ENCODE results near the gene PSMG1.

DNA sequence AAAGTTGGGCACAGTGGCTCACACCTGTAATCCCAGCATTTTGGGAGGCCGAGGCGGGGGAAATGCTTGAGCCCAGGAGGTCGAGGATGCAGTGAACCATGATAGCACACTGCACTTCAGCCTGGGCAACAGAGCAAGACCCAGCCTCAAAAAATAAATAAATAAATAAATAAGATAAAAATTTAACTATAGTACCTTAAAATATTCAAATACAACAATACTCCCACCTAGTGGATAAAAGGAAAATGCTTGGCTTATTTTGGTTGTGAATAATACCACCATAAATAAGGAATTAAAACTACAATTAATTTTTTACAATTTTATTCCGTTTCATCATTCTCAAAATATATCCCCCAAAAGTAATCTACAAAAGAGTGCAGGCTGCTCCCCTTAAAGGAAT is 8.1 kb downstream of the PSMG1 start:
- TF ChIP-seq TAF1 (IDR thresholded peaks at IDR 0.05; ENCODE audit: borderline replicate concordance, low read depth, low read length) (no peak), SIN3A (IDR thresholded peaks at IDR 0.05; ENCODE audit: borderline replicate concordance, low read depth, low read length) (no peak)

All from SK-N-SH (cell line).